Frontal cortex (tissue), 4 donors: ENCODE results near the gene USP53. TPM values are rescaled to one million over a fixed set of nuclear protein-coding genes. Genes with fewer than 3 reads are reported as not detected.
A peak's percentile ranks its signal among the peaks of the same experiment; 100 is the strongest.
"Not testable (repeated sequence)": the region's sequence is repeated elsewhere in the genome, so short reads cannot be mapped to it uniquely, and the experiment has no call there.

Experiments
- DNase-seq, 2 donors: peaks; one replicate each; pipeline ENCODE4 v3.0.0; 2012; ENCODE audit warnings: low spot score in 2 of 2
- FAIRE-seq: peaks from 2 replicates; lab custom pipeline; 2012; peaks lifted over from hg19 to GRCh38; lab: Jason Lieb, UNC
- total RNA-seq: library from RNA; depleted of rRNA; stranded (reverse); fragments of >200 nt; gene quantifications from one replicate; pipeline ENCODE4 v1.2.3, GENCODE V29; 2014
- donor health status: control.
- donor health status: control.
- donor health status: control.

The USP53 gene
- 12.2 TPM for total RNA-seq

- FAIRE-seq (no peak), DNase-seq (peak; percentile 54 to 85)
Measured at GRCh38 chr4:119212234-119212963, at the start of gene USP53. USP53 (plus strand) TSS chr4:119212713; CDS start chr4:119239760, 27,047 bp downstream.

GRCh38 chr4:119165767-119166166, 46.7 kb upstream of the USP53 start:
- DNase-seq, result no peak
- no peak for FAIRE-seq

GRCh38 chr4:119170195-119170594, 42.3 kb upstream of the USP53 start:
- FAIRE-seq (no peak), DNase-seq (no peak)

- no peak for DNase-seq
Measured at GRCh38 chr4:119172223-119172622, 40.3 kb upstream of the USP53 start.

GRCh38 chr4:119173729-119174361, 38.7 kb upstream of the USP53 start:
- not testable (repeated sequence) for DNase-seq, FAIRE-seq

More at GRCh38 chr4:119172223-119172622, 40.3 kb upstream of the USP53 start:
- no peak for FAIRE-seq

GRCh38 chr4:119179011-119179410, 33.5 kb upstream of the USP53 start:
- DNase-seq (no peak), FAIRE-seq (no peak)

- DNase-seq (no peak), FAIRE-seq (no peak)
Measured at GRCh38 chr4:119184128-119184527, 28.4 kb upstream of the USP53 start.

- FAIRE-seq (no peak), DNase-seq (no peak)
Measured at GRCh38 chr4:119189638-119190037, 22.9 kb upstream of the USP53 start.

- DNase-seq (no peak), FAIRE-seq (no peak)
Measured at GRCh38 chr4:119190354-119190753, 22.2 kb upstream of the USP53 start.

GRCh38 chr4:119191505-119191904, 21.0 kb upstream of the USP53 start:
- FAIRE-seq (no peak), DNase-seq (no peak)

GRCh38 chr4:119197772-119198212, 14.7 kb upstream of the USP53 start:
- no peak for FAIRE-seq
- DNase-seq, result no peak

GRCh38 chr4:119204916-119205315, 7.6 kb upstream of the USP53 start:
- DNase-seq (no peak), FAIRE-seq (no peak)

GRCh38 chr4:119205690-119206089, 6.8 kb upstream of the USP53 start:
- DNase-seq (no peak), FAIRE-seq (no peak)

- FAIRE-seq (no peak), DNase-seq (no peak)
Measured at GRCh38 chr4:119206178-119206577, 6.3 kb upstream of the USP53 start.

- no peak for DNase-seq
- no peak for FAIRE-seq
Measured at GRCh38 chr4:119207051-119207450, 5.5 kb upstream of the USP53 start.

- FAIRE-seq (no peak), DNase-seq (no peak)
Measured at GRCh38 chr4:119209077-119209476, 3.4 kb upstream of the USP53 start.

- DNase-seq, result no peak
- FAIRE-seq, result no peak
Measured at GRCh38 chr4:119209586-119209985, 2.9 kb upstream of the USP53 start.

- FAIRE-seq, result no peak
- DNase-seq, result no peak
Measured at GRCh38 chr4:119210775-119211174, 1.7 kb upstream of the USP53 start.

GRCh38 chr4:119211867-119212233, 663 bp upstream of the USP53 start:
- no peak for FAIRE-seq
- no peak for DNase-seq

GRCh38 chr4:119212964-119213606, 572 bp downstream of the USP53 start:
- FAIRE-seq (no peak), DNase-seq (peak; percentile 40 to 62)

- FAIRE-seq, result no peak
- no peak for DNase-seq
Measured at GRCh38 chr4:119218093-119218492, 5.6 kb downstream of the USP53 start.
